GM12878 (cell line): ENCODE measurements around the gene SUPT4H1. TPM values are rescaled to one million over a fixed set of nuclear protein-coding genes. Genes with fewer than 3 reads are reported as not detected.

Source experiments
- ASH2L ChIP-seq: fragments of 300-600, 200-600 bp; sonication (generic); IDR thresholded peaks from 2 replicates; pipeline ENCODE4 v1.6.1; 2017; ENCODE audit warnings: low read depth, mild to moderate bottlenecking, borderline replicate concordance
- CBX3 ChIP-seq: fragments of 200-600 bp; sonication (generic); IDR thresholded peaks from 2 replicates; pipeline ENCODE4 v1.6.1; 2016; ENCODE audit warnings: low read depth, borderline replicate concordance
- CREB1 ChIP-seq: IDR thresholded peaks from 2 replicates; pipeline ENCODE4 v1.6.1; 2012; ENCODE audit warnings: low read depth, mild to moderate bottlenecking, inconsistent platforms
- DPF2 ChIP-seq: fragments of 450-650 bp; IDR thresholded peaks from 2 replicates; pipeline ENCODE4 v1.6.1; 2017; ENCODE audit warnings: mild to moderate bottlenecking
- E2F4 ChIP-seq: IDR thresholded peaks from 2 replicates; pipeline ENCODE4 v1.6.1; 2012; ENCODE audit warnings: low read depth, low read length, improper control_type of control experiment
- ELK1 ChIP-seq: IDR thresholded peaks from 2 replicates; pipeline ENCODE4 v1.6.1; 2012; ENCODE audit warnings: low read depth, low read length, improper control_type of control experiment
- HDGF ChIP-seq: fragments of 450-650 bp; IDR thresholded peaks from 2 replicates; pipeline ENCODE4 v1.6.1; 2016; ENCODE audit warnings: antibody characterized with exemption
- KAT2A ChIP-seq: conservative IDR thresholded peaks from 2 replicates; pipeline ENCODE4 v1.6.1; 2011; ENCODE audit warnings: low read depth, low read length; ENCODE audit not compliant: control insufficient read depth
- MEF2B ChIP-seq: fragments of 450-650 bp; IDR thresholded peaks from 2 replicates; pipeline ENCODE4 v1.6.1; 2018; ENCODE audit warnings: mild to moderate bottlenecking, moderate library complexity; ENCODE audit not compliant: partially characterized antibody, poor library complexity, severe bottlenecking
- MTA3 ChIP-seq: IDR thresholded peaks from 2 replicates; pipeline ENCODE4 v1.6.1; 2012; ENCODE audit warnings: low read length, inconsistent platforms, borderline replicate concordance
- NR2F1 ChIP-seq: fragments of 450-650 bp; conservative IDR thresholded peaks from 2 replicates; pipeline ENCODE4 v1.6.1; 2017; ENCODE audit warnings: mild to moderate bottlenecking
- NRF1 ChIP-seq: conservative IDR thresholded peaks from 2 replicates; pipeline ENCODE4 v1.6.1; 2011; ENCODE audit warnings: mild to moderate bottlenecking, low read depth, low read length, improper control_type of control experiment
- POLR2A ChIP-seq: IDR thresholded peaks from 2 replicates; pipeline ENCODE4 v1.6.1; 2011; ENCODE audit warnings: low read depth, mild to moderate bottlenecking, low read length
- PRDM15 ChIP-seq: fragments of 450-650 bp; formaldehyde crosslinking; IDR thresholded peaks from 2 replicates; pipeline ENCODE4 v1.4.0; 2020; ENCODE audit warnings: mild to moderate bottlenecking, moderate library complexity
- SKIL ChIP-seq: fragments of 450-650 bp; IDR thresholded peaks from 2 replicates; pipeline ENCODE4 v1.6.1; 2017; ENCODE audit warnings: mild to moderate bottlenecking, low read depth, inconsistent platforms; ENCODE audit not compliant: poor library complexity, severe bottlenecking
- ZNF592 ChIP-seq: fragments of 450-650 bp; IDR thresholded peaks from 2 replicates; pipeline ENCODE4 v1.6.1; 2017; ENCODE audit warnings: mild to moderate bottlenecking, moderate library complexity
- polyA plus RNA-seq, 11 experiments: library from polyadenylated mRNA; depleted of rRNA in 4 of 11; unstranded in 6 of 11; stranded (reverse) in 5 of 11; fragments of >200 nt; fragmentation: Nextera tagmentation in 4 of 11; fragmentation: Illumina TruSeq in 1 of 11; extraction: Ambion mirVana in 4 of 11; extraction: Trizol in 1 of 11; gene quantifications; 1 replicate in 1 of 11; 2 replicates in 10 of 11; pipeline versions ENCODE4 v1.2.1 to v1.2.3, GENCODE V29; 2011 to 2016; ENCODE audit warnings: inconsistent platforms in 2 of 11, missing spikeins in 2 of 11, low read depth in 1 of 11
- total RNA-seq, 4 experiments: library from RNA; depleted of rRNA in 3 of 4; stranded (reverse); fragments of >200 nt in 3 of 4; fragmentation: Illumina TruSeq in 1 of 4; extraction: Trizol in 1 of 4; gene quantifications; 2 replicates each; pipeline versions ENCODE4 v1.2.1 to v1.2.3, GENCODE V29; 2013 to 2021

SUPT4H1 gene
- total and polyA plus RNA-seq, 10 of the 15 experiments (the other 5 are each of a cell fraction or from before 2014, with no cell fraction given): 83.8 to 293 (median 128) TPM

GRCh38 chr17:58332778-58333735, 18.9 kb downstream of the SUPT4H1 start (continued):
- TF ChIP-seq ASH2L (no peak), MEF2B (peak; percentile 62), E2F4 (no peak), KAT2A (no peak), HDGF (peak; percentile 88; the same call in 1 of the 2 replicates), CREB1 (no peak), SKIL (no peak), PRDM15 (no peak), ZNF592 (no peak), CBX3 (no peak), POLR2A (no peak), MTA3 (no peak), NRF1 (no peak), ELK1 (no peak), NR2F1 (0 out of 2 replicates have a peak, but pooled peaks have one; percentile 47), DPF2 (peak; percentile 73)
